Inflammatory macrophage (primary cell): ENCODE measurements around the gene OSTF1.

Source experiments
- DNase-seq, 2 donors: peaks; one replicate each; pipeline ENCODE4 v3.0.0-alpha.2; 2020 to 2022

Gene OSTF1

GRCh38 chr9:75168270-75169178 lies 80.2 kb downstream of the OSTF1 start:
- no peak for DNase-seq

GRCh38 chr9:75169623-75170022 lies 81.3 kb downstream of the OSTF1 start:
- no peak for DNase-seq

- DNase-seq = no peak
Observed at GRCh38 chr9:75170898-75171360, 82.6 kb downstream of the OSTF1 start.

GRCh38 chr9:75175395-75175794 lies 87.1 kb downstream of the OSTF1 start:
- DNase-seq = no peak

GRCh38 chr9:75176037-75176436 lies 87.7 kb downstream of the OSTF1 start:
- no peak for DNase-seq

- no peak for DNase-seq
Observed at GRCh38 chr9:75181750-75182149, 93.4 kb downstream of the OSTF1 start.

- peak in 1 of 2 donors; percentile 29 for DNase-seq
Observed at GRCh38 chr9:75183306-75183705, 95.0 kb downstream of the OSTF1 start.

- no peak for DNase-seq
Observed at GRCh38 chr9:75184471-75184870, 96.2 kb downstream of the OSTF1 start.

- DNase-seq = peak; percentile 4
Observed at GRCh38 chr9:75185585-75186170, 97.4 kb downstream of the OSTF1 start.

- peak in 1 of 2 donors; percentile 64 for DNase-seq
Observed at GRCh38 chr9:75186767-75187380, 98.6 kb downstream of the OSTF1 start.

GRCh38 chr9:75188756-75189155 lies 100.4 kb downstream of the OSTF1 start:
- DNase-seq = no peak

GRCh38 chr9:75190762-75191161 lies 102.4 kb downstream of the OSTF1 start:
- DNase-seq = no peak
